ENCODE results near the gene KRTAP5-11. TPM values are rescaled to one million over a fixed set of nuclear protein-coding genes. Genes with fewer than 3 reads are reported as not detected.
"Not testable (repeated sequence)": the region's sequence is repeated elsewhere in the genome, so short reads cannot be mapped to it uniquely, and the experiment has no call there.

The KRTAP5-11 gene
- total and polyA plus RNA-seq, 2 experiments from 2014 or later = not detected

GRCh38 chr11:71538666-71538990, 44.0 kb downstream of the KRTAP5-11 start:
- Histone ChIP-seq H3K27ac (ENCODE audit: low read depth) (no peak overlapping the region), H2AFZ (no peak overlapping the region), H3K4me2 (no peak overlapping the region), H4K20me1 (replicated peaks; ENCODE audit: insufficient read depth) (no peaks in the 10 kb centered on the region; the same call in 1 of the 2 replicates), H3K36me3 (ENCODE audit: insufficient read depth) (no peaks in the 10 kb centered on the region), H3K4me1 (ENCODE audit: insufficient read depth) (no peaks in the 10 kb centered on the region), H3F3A (replicated peaks; ENCODE audit: low read depth) (no peaks in the 10 kb centered on the region), H3K79me2 (replicated peaks; ENCODE audit: insufficient read depth) (no peaks in the 10 kb centered on the region), H3K27me3 (ENCODE audit: insufficient read depth) (no peaks in the 10 kb centered on the region), H3K9me2 (ENCODE audit: insufficient read depth) (no peaks in the 10 kb centered on the region), H3K4me3 (no peak overlapping the region)
- DNase-seq (ENCODE audit: low spot score) (no peak), ATAC-seq (no peak)
- no peak for TF ChIP-seq POLR2AphosphoS5 (IDR thresholded peaks at IDR 0.05; ENCODE audit: low read depth)
- Mint-ChIP-seq H3K27me3 (ENCODE audit: insufficient read depth, low read depth, poor library complexity) (peaks cover 6% of the 10 kb centered on the region), H3K27ac (no peak overlapping the region), H3K4me1 (no peaks in the 10 kb centered on the region; the same call in 2 of the 3 replicates), H3K4me3 (no peak overlapping the region), H3K9me3 (peaks cover 9% of the 10 kb centered on the region), H3K36me3 (ENCODE audit: low read depth) (peaks cover 8% of the 10 kb centered on the region; the same call in 1 of the 3 replicates)

- H3K27me3 ChIP-seq (ENCODE audit: insufficient read depth); H3K4me2 ChIP-seq; H3K4me1 ChIP-seq (ENCODE audit: insufficient read depth); ATAC-seq; H3K79me2 ChIP-seq (replicated peaks; ENCODE audit: insufficient read depth); H3K27ac ChIP-seq (ENCODE audit: low read depth); H3K27me3 Mint-ChIP-seq (ENCODE audit: insufficient read depth, low read depth, poor library complexity); DNase-seq (ENCODE audit: low spot score); H3K27ac Mint-ChIP-seq; H4K20me1 ChIP-seq (replicated peaks; ENCODE audit: insufficient read depth); H3K36me3 ChIP-seq (ENCODE audit: insufficient read depth); H3K36me3 Mint-ChIP-seq (ENCODE audit: low read depth); H2AFZ ChIP-seq; H3F3A ChIP-seq (replicated peaks; ENCODE audit: low read depth); H3K4me1 Mint-ChIP-seq; H3K4me3 ChIP-seq; H3K4me3 Mint-ChIP-seq; H3K9me2 ChIP-seq (ENCODE audit: insufficient read depth); H3K9me3 Mint-ChIP-seq: not testable (repeated sequence)
Observed at GRCh38 chr11:71537977-71538665, 44.6 kb downstream of the KRTAP5-11 start, which contains the start of gene KRTAP5-8. Gene KRTAP5-8 (plus strand): TSS chr11:71538025. CDS start chr11:71538056, 31 bp downstream.

GRCh38 chr11:71537537-71537936, 45.1 kb downstream of the KRTAP5-11 start:
- H3K4me2 ChIP-seq = no peak overlapping the region
- Mint-ChIP-seq H3K27ac (no peak overlapping the region), H3K9me3 (peaks cover 9% of the 10 kb centered on the region)
- TF ChIP-seq ZNF462 (CRISPR knock-in tag; IDR thresholded peaks at IDR 0.05) (no peak), ETS1 (IDR thresholded peaks at IDR 0.05) (no peak), CREB1 (CRISPR knock-in tag; IDR thresholded peaks at IDR 0.05; ENCODE audit: low read depth) (no peak), STAT1 (IDR thresholded peaks at IDR 0.05; ENCODE audit: unreplicated experiment) (no peak)

More at GRCh38 chr11:71537537-71537936, 45.1 kb downstream of the KRTAP5-11 start:
- Histone ChIP-seq H3K9me2 (ENCODE audit: insufficient read depth) (no peaks in the 10 kb centered on the region), H3K4me3 (no peak overlapping the region), H3K36me3 (ENCODE audit: insufficient read depth) (no peaks in the 10 kb centered on the region), H3K27me3 (ENCODE audit: insufficient read depth) (no peaks in the 10 kb centered on the region), H3K27ac (ENCODE audit: low read depth) (no peak overlapping the region), H3K4me1 (ENCODE audit: insufficient read depth) (no peaks in the 10 kb centered on the region), H4K20me1 (replicated peaks; ENCODE audit: insufficient read depth) (no peaks in the 10 kb centered on the region; the same call in 1 of the 2 replicates), H3F3A (replicated peaks; ENCODE audit: low read depth) (no peaks in the 10 kb centered on the region), H2AFZ (no peak overlapping the region), H3K79me2 (replicated peaks; ENCODE audit: insufficient read depth) (no peaks in the 10 kb centered on the region)
- no peak overlapping the region for H3K4me3 Mint-ChIP-seq
- peaks cover 6% of the 10 kb centered on the region for H3K27me3 Mint-ChIP-seq (ENCODE audit: insufficient read depth, low read depth, poor library complexity)
- no peaks in the 10 kb centered on the region; the same call in 2 of the 3 replicates for H3K4me1 Mint-ChIP-seq
- peaks cover 8% of the 10 kb centered on the region; the same call in 1 of the 3 replicates for H3K36me3 Mint-ChIP-seq (ENCODE audit: low read depth)
- DNase-seq (ENCODE audit: low spot score) (no peak), ATAC-seq (peak; percentile 36; the same call in 2 of the 3 replicates)
